MCF 10A (cell line): Measurements from ENCODE around the gene OR5M3. TPM values are rescaled to one million over a fixed set of nuclear protein-coding genes. Genes with fewer than 3 reads are reported as not detected.

Experiments
- BruUV-seq: library from RNA; stranded (reverse); fragments of 400-500 nt; replicated peaks from 2 replicates; lab custom pipeline; 2021; lab: Mats Ljungman, UMichigan
- CTCF ChIA-PET: fragments of 300-600 bp; sonication (Branson Sonifier 250); formaldehyde crosslinking; extraction: SDS; loops from one replicate; lab custom pipeline; 2021; ENCODE audit warnings: antibody characterized with exemption, inconsistent platforms; lab: Yijun Ruan, JAX
- POLR2A ChIA-PET: fragments of 300-600, 350-650 bp; sonication (Branson Sonifier 250); formaldehyde crosslinking; extraction: SDS; loops from one replicate; lab custom pipeline; 2020; ENCODE audit warnings: antibody characterized with exemption, inconsistent platforms; lab: Yijun Ruan, JAX
- DNase-seq: peaks from one replicate; pipeline ENCODE4 v3.0.0-alpha.2; 2018; ENCODE audit not compliant: unreplicated experiment
- H3K27ac Mint-ChIP-seq: one replicate; pipeline ENCODE4 v1.8.0; 2022; ENCODE audit warnings: mild to moderate bottlenecking, low read depth, mixed read lengths; ENCODE audit not compliant: unreplicated experiment
- H3K27me3 Mint-ChIP-seq: one replicate; pipeline ENCODE4 v1.8.0; 2022; ENCODE audit warnings: mixed read lengths; ENCODE audit not compliant: insufficient read depth, unreplicated experiment
- H3K36me3 Mint-ChIP-seq: one replicate; pipeline ENCODE4 v1.8.0; 2022; ENCODE audit warnings: mild to moderate bottlenecking, moderate library complexity, mixed read lengths; ENCODE audit not compliant: insufficient read depth, unreplicated experiment
- H3K4me1 Mint-ChIP-seq: one replicate; pipeline ENCODE4 v1.8.0; 2022; ENCODE audit warnings: mixed read lengths; ENCODE audit not compliant: insufficient read depth, unreplicated experiment
- H3K4me3 Mint-ChIP-seq: one replicate; pipeline ENCODE4 v1.8.0; 2022; ENCODE audit warnings: mild to moderate bottlenecking, moderate library complexity, mixed read lengths; ENCODE audit not compliant: unreplicated experiment
- H3K9me3 Mint-ChIP-seq: one replicate; pipeline ENCODE4 v1.8.0; 2022; ENCODE audit warnings: mixed read lengths; ENCODE audit not compliant: unreplicated experiment
- intact Hi-C: fragments of 100-400 bp; cut with micrococcal nuclease; formaldehyde crosslinking; loops from 2 replicates; pipeline ENCODE4 v1.14.1; 2022
- total RNA-seq: library from RNA; stranded (reverse); gene quantifications from 2 replicates; pipeline ENCODE4 v1.2.3, GENCODE V29; 2022
- TF ChIP-seq, protein P1 (sequence below): fragments of 200-600 bp; IDR thresholded peaks from one replicate; pipeline ENCODE4 v1.8.0; 2022; ENCODE audit warnings: antibody characterized with exemption, mild to moderate bottlenecking; ENCODE audit not compliant: unreplicated experiment

Gene OR5M3
- total RNA-seq, 1 experiment from 2014 or later = not detected

DNA sequence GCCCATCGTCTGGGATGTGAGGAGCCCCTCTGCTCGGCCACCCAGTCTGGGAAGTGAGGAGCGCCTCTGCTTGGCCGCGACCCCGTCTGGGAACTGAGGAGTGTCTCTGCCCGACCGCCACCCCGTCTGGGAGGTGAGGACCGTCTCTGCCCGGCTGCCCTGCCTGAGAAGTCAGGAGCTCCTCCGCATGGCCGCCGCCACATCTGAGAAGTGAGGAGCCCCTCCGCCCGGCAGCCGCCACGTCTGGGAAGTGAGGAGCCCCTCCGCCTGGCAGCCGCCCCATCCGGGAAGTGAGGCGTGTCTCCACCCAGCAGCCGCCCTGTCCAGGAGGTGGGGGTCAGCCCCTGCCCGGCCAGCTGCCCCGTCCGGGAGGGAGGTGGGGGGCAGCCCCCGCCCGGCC, 23.9 kb upstream of the OR5M3 start:
- no peak for DNase-seq
- Mint-ChIP-seq H3K27ac (no peak overlapping the region), H3K4me1 (no peaks in the 10 kb centered on the region), H3K9me3 (peaks cover 15% of the 10 kb centered on the region), H3K36me3 (no peaks in the 10 kb centered on the region), H3K27me3 (no peaks in the 10 kb centered on the region), H3K4me3 (no peak overlapping the region)
- CTCF ChIA-PET = no interaction called here
- intact Hi-C loops = no loop called here
- BruUV-seq = no TSS peak
- POLR2A ChIA-PET = no interaction called here
- TF ChIP-seq, protein P1, sequence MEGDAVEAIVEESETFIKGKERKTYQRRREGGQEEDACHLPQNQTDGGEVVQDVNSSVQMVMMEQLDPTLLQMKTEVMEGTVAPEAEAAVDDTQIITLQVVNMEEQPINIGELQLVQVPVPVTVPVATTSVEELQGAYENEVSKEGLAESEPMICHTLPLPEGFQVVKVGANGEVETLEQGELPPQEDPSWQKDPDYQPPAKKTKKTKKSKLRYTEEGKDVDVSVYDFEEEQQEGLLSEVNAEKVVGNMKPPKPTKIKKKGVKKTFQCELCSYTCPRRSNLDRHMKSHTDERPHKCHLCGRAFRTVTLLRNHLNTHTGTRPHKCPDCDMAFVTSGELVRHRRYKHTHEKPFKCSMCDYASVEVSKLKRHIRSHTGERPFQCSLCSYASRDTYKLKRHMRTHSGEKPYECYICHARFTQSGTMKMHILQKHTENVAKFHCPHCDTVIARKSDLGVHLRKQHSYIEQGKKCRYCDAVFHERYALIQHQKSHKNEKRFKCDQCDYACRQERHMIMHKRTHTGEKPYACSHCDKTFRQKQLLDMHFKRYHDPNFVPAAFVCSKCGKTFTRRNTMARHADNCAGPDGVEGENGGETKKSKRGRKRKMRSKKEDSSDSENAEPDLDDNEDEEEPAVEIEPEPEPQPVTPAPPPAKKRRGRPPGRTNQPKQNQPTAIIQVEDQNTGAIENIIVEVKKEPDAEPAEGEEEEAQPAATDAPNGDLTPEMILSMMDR = no peak

DNA sequence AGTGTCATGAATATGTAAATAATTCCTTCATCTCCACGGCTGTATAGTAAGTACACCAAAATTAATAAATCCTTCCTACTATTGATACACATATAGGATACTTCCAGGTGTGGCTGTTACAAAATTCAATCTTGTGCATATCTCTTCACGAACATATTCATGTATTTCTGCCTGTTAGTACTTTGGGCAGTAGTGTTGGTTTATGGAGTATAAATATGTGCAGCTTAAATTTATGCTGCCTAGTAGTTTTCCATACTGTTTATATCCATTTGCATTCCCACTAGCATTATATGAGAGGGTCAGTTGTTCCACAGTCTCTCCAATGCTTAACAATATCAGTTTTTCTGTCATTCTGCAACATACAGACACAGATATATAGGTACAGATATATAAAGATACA, 22.0 kb upstream of the OR5M3 start:
- no peak overlapping the region for H3K27ac Mint-ChIP-seq
- H3K9me3 Mint-ChIP-seq = peaks cover 22% of the 10 kb centered on the region
- no peaks in the 10 kb centered on the region for H3K36me3 Mint-ChIP-seq
- no peak overlapping the region for H3K4me3 Mint-ChIP-seq
- no TSS peak for BruUV-seq
- no peaks in the 10 kb centered on the region for H3K27me3 Mint-ChIP-seq
- intact Hi-C loops = no loop called here
- CTCF ChIA-PET = no interaction called here
- DNase-seq = no peak
- H3K4me1 Mint-ChIP-seq = no peaks in the 10 kb centered on the region
- TF ChIP-seq, protein P1 = no peak
- POLR2A ChIA-PET = no interaction called here

- H3K36me3 Mint-ChIP-seq = no peaks in the 10 kb centered on the region
- no peak within 1 kb of the TSS for H3K27ac Mint-ChIP-seq
- TF ChIP-seq, protein P1 = no peak
- intact Hi-C loops = no loop called here
- BruUV-seq = no TSS peak
- ChIA-PET CTCF (no interaction called here), POLR2A (no interaction called here)
- no peak within 1 kb of the TSS for H3K4me3 Mint-ChIP-seq
- DNase-seq = no peak
- no peaks in the 10 kb centered on the region for H3K27me3 Mint-ChIP-seq
- H3K4me1 Mint-ChIP-seq = no peaks in the 10 kb centered on the region
- H3K9me3 Mint-ChIP-seq = peaks cover 28% of the 10 kb centered on the region
Observed at GRCh38 chr11:56491270-56491669, 18.1 kb upstream of the OR5M3 start, which contains the start of gene OR5M8. Gene OR5M8, minus strand, starts transcription at chr11:56491370. Its CDS starts 0 bp downstream, at chr11:56491370.

DNA sequence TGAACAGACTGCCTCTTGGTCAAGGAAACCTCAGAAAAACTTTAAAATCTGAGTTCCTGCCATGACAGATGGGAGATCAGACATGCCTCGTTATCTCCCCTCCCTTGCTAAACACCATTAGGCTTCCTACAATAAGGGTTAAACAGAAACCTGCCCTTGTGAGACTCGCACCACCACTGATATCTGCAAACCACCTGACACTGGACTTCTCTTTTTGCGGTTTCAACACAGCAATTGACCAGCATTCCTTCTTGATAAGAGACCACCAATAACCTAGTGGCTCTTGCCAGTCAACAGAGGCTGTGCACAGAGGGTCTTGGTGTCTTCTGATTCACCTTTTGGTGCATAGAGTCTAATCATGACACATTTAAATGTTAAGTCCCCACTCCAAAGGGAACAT, 13.6 kb upstream of the OR5M3 start:
- TF ChIP-seq, protein P1 = no peak
- Mint-ChIP-seq H3K4me1 (no peaks in the 10 kb centered on the region), H3K27me3 (no peaks in the 10 kb centered on the region), H3K9me3 (peaks cover 28% of the 10 kb centered on the region), H3K4me3 (no peak overlapping the region), H3K36me3 (no peaks in the 10 kb centered on the region), H3K27ac (no peak overlapping the region)
- no peak for DNase-seq
- intact Hi-C loops = no loop called here
- ChIA-PET CTCF (no interaction called here), POLR2A (no interaction called here)
- BruUV-seq = no TSS peak
